Measurements from ENCODE around the gene POLR2L. TPM values are rescaled to one million over a fixed set of nuclear protein-coding genes. Genes with fewer than 3 reads are reported as not detected.

Gene POLR2L
- total RNA-seq, 1 experiment from 2014 or later, result 118 TPM

GRCh38 chr11:884578-885070 lies 42.3 kb upstream of the POLR2L start:
- no peaks in the 10 kb centered on the region for H3K27me3 Mint-ChIP-seq (ENCODE audit: insufficient read depth, unreplicated experiment)
- H3K9me3 Mint-ChIP-seq (ENCODE audit: unreplicated experiment), result no peaks in the 10 kb centered on the region
- peaks cover 28% of the 10 kb centered on the region for H3K36me3 Mint-ChIP-seq (ENCODE audit: insufficient read depth, unreplicated experiment)
- H3K4me1 Mint-ChIP-seq (ENCODE audit: insufficient read depth, unreplicated experiment), result no peaks in the 10 kb centered on the region
- ChIA-PET CTCF (no interaction called here), POLR2A (no interaction called here)
- no TSS peak for BruUV-seq (replicated peaks)
- DNase-seq (ENCODE audit: unreplicated experiment), result no peak
- H3K27ac Mint-ChIP-seq (ENCODE audit: low read depth, unreplicated experiment), result no peak overlapping the region
- intact Hi-C loops (cut with micrococcal nuclease), result no loop called here
- H3K4me3 Mint-ChIP-seq (ENCODE audit: unreplicated experiment), result no peak overlapping the region
- no peak for TF ChIP-seq CTCF (IDR thresholded peaks at IDR 0.05; ENCODE audit: unreplicated experiment)

GRCh38 chr11:883527-883926 lies 41.2 kb upstream of the POLR2L start:
- Mint-ChIP-seq H3K9me3 (ENCODE audit: unreplicated experiment) (no peaks in the 10 kb centered on the region), H3K4me1 (ENCODE audit: insufficient read depth, unreplicated experiment) (no peaks in the 10 kb centered on the region), H3K36me3 (ENCODE audit: insufficient read depth, unreplicated experiment) (peaks cover 35% of the 10 kb centered on the region), H3K4me3 (ENCODE audit: unreplicated experiment) (no peak overlapping the region), H3K27me3 (ENCODE audit: insufficient read depth, unreplicated experiment) (no peaks in the 10 kb centered on the region), H3K27ac (ENCODE audit: low read depth, unreplicated experiment) (no peak overlapping the region)
- intact Hi-C loops (cut with micrococcal nuclease), result no loop called here
- TF ChIP-seq CTCF (IDR thresholded peaks at IDR 0.05; ENCODE audit: unreplicated experiment), result no peak
- BruUV-seq (replicated peaks), result no TSS peak
- ChIA-PET CTCF (interaction anchor here (0.6 kb wide), 1 partner anchor 15 kb away, joined by 3 read pairs; no protein-coding TSS in a partner anchor), POLR2A (no interaction called here)
- DNase-seq (ENCODE audit: unreplicated experiment), result no peak

- BruUV-seq (replicated peaks), result no TSS peak
- CTCF ChIA-PET, result no interaction called here
- peaks cover 34% of the 10 kb centered on the region for H3K36me3 Mint-ChIP-seq (ENCODE audit: insufficient read depth, unreplicated experiment)
- no peaks in the 10 kb centered on the region for H3K9me3 Mint-ChIP-seq (ENCODE audit: unreplicated experiment)
- no peaks in the 10 kb centered on the region for H3K4me1 Mint-ChIP-seq (ENCODE audit: insufficient read depth, unreplicated experiment)
- intact Hi-C loops (cut with micrococcal nuclease), result no loop called here
- TF ChIP-seq CTCF (IDR thresholded peaks at IDR 0.05; ENCODE audit: unreplicated experiment), result no peak
- no peak for DNase-seq (ENCODE audit: unreplicated experiment)
- H3K4me3 Mint-ChIP-seq (ENCODE audit: unreplicated experiment), result no peak overlapping the region
- POLR2A ChIA-PET, result no interaction called here
- no peaks in the 10 kb centered on the region for H3K27me3 Mint-ChIP-seq (ENCODE audit: insufficient read depth, unreplicated experiment)
- no peak overlapping the region for H3K27ac Mint-ChIP-seq (ENCODE audit: low read depth, unreplicated experiment)
Observed at GRCh38 chr11:882596-882995, 40.3 kb upstream of the POLR2L start.

- Mint-ChIP-seq H3K4me3 (ENCODE audit: unreplicated experiment) (no peak overlapping the region), H3K27me3 (ENCODE audit: insufficient read depth, unreplicated experiment) (no peaks in the 10 kb centered on the region), H3K4me1 (ENCODE audit: insufficient read depth, unreplicated experiment) (no peaks in the 10 kb centered on the region), H3K9me3 (ENCODE audit: unreplicated experiment) (no peaks in the 10 kb centered on the region), H3K36me3 (ENCODE audit: insufficient read depth, unreplicated experiment) (peaks cover 22% of the 10 kb centered on the region), H3K27ac (ENCODE audit: low read depth, unreplicated experiment) (no peak overlapping the region)
- BruUV-seq (replicated peaks), result no TSS peak
- intact Hi-C loops (cut with micrococcal nuclease), result no loop called here
- CTCF ChIA-PET, result interaction anchor here (0.6 kb wide), 1 partner anchor 185 kb away, joined by 4 read pairs; the partner anchor contains the start of gene TMEM80
- POLR2A ChIA-PET, result no interaction called here
- no peak for TF ChIP-seq CTCF (IDR thresholded peaks at IDR 0.05; ENCODE audit: unreplicated experiment)
- DNase-seq (ENCODE audit: unreplicated experiment), result no peak
Observed at GRCh38 chr11:880447-880846, 38.1 kb upstream of the POLR2L start.

Measured in MCF 10A (cell line).